SIG-M5 (cell line): ENCODE results near the gene TNFAIP8L2.
"Not testable (repeated sequence)": the region's sequence is repeated elsewhere in the genome, so short reads cannot be mapped to it uniquely, and the experiment has no call there.

Experiments used
- DNase-seq: peaks from one replicate; lab custom pipeline; 2025; lab: John Stamatoyannopoulos, UW

The TNFAIP8L2 gene

DNA sequence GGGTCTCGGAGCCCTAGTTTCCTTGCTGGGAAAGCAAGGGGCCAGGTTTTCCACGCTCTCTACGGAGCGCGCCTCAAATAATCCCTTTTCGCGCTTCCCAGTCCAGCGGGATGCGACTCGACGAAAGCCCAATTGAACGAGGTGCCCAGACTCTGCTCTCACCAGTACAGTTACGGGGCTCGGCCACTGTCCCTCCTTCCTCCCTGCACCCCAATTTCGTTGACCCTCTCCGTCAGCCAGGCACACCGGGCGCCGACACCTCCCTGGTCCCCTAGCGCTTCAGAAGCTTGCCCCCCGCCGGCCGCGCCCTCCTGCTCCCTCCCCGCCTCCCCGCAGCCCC lies 10.4 kb upstream of the TNFAIP8L2 start:
- DNase-seq, result no peak

DNA sequence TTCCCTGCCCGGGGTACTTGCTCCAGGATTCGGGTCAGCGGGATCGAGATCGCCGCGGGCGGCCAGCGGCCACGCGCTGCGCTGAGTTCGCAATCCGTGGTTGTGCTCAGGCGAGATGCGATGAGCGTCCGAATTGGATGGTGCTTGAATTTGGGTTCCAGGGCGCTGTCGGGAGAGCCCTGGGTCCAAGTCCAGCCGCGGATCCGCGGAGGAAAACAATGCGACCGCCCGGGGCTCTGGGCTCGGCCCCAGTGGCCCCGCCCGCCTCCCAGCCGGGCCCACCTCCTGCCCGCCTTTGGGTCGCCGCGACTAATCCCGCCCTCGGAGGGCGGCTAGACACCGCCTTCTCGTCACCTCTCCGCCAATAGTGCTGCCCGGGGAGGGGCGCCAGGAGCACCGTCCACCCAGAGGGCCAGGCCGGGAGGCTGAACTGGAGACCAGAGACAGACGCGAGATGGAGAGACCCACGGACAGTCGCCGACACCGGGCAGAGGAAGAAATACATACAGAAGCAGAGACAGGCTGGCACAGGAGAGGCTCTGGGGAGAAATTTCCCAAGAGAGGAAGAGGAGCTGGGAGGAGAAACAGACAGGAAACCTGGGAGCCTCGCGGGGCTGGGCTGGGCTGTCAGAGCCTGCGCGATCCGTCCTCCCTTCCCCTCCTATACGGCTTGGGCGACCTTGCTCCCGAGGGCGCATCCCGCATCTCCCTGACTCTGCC lies 9.9 kb upstream of the TNFAIP8L2 start, which contains the start of gene SEMA6C:
SEMA6C (minus strand) TSS at position 220 of the 720 bp plus-strand sequence. CDS start 4,010 bp downstream, outside the sequence.
- peak; percentile 50 for DNase-seq

DNA sequence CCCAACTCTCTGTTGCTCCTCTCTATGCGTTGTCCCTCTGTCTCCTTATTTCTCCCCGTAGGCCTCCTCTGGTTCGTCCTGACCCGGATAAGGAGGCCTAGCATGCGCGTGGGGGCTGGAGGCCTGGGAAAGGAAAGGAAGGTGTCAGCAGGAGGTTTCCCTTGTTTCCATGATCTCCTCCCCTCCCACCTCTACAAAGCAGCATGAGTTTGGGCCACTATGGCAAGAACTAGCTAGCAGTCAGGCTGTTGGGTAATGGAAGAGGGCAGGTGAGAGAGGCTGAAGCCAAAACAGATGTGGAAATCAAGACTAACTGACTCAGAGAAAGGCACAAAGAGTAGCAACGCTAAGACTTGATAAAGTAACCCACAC lies 9.3 kb upstream of the TNFAIP8L2 start:
- no peak for DNase-seq

DNA sequence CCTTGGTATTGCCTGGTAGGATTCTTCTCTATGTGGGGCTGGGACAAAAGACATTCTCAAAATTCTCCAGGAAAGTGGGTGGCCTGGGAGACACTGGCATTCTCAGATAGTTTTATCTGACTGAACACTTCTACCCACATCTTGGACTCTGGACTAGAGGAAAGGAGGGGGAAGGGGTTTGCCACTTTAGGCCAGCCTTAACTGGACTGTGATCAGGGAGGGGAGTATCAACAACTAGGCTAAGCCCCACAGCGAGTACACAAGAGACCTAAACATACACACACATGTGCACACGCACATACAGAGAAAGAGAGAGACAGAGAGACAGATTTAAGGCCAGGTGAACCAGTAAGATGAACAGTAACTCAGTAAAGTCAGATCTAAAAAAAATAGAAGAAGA lies 8.8 kb upstream of the TNFAIP8L2 start:
- DNase-seq, result no peak

DNA sequence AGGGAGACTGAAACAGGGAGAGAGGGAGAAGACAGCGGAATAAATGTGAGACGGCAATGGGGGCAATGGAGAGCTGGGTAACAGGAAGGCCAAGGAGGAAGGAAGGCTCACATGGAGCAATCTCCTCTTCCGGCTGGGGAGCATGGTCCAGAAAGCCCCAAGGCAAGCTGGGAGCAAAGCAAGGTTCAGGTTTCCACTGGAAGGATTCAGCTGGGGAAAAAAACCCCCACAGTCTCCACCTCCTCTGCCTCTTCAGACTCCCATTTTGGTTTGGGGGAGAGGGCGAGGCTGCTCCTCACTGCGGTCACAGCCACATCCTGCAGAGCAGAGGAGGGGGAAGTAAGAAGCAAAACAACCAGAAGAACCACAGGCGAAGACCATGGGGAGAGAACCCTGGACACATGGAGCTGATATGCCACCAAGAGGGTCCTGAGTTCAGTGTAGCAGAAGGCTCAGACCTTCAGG lies 650 bp downstream of the TNFAIP8L2 start:
- DNase-seq, result peak; percentile 91

DNA sequence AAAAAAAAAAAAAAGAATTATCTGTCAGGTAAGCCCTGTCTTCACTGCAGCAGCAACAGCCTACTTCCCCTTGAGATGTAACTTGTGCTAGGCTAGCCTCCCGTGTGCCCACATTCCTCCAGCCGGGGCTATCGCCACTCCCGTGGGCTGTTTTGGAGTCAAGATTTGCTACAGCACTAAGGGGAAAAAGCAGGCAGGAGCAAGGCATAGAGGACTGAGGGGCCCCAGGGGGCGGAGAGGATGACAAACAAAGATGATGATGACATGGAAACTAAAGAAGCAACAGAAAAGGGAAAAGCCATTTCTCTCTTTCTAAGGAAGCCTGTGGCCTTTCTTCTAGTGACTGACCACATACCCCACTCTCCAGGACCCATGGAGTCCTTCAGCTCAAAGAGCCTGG lies 1.9 kb downstream of the TNFAIP8L2 start:
- no peak for DNase-seq

DNA sequence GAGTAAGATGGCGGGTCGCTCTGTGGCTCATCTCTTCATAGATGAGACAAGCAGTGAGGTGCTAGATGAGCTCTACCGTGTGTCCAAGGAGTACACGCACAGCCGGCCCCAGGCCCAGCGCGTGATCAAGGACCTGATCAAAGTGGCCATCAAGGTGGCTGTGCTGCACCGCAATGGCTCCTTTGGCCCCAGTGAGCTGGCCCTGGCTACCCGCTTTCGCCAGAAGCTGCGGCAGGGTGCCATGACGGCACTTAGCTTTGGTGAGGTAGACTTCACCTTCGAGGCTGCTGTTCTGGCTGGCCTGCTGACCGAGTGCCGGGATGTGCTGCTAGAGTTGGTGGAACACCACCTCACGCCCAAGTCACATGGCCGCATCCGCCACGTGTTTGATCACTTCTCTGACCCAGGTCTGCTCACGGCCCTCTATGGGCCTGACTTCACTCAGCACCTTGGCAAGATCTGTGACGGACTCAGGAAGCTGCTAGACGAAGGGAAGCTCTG lies 2.4 kb downstream of the TNFAIP8L2 start:
- no peak for DNase-seq

DNA sequence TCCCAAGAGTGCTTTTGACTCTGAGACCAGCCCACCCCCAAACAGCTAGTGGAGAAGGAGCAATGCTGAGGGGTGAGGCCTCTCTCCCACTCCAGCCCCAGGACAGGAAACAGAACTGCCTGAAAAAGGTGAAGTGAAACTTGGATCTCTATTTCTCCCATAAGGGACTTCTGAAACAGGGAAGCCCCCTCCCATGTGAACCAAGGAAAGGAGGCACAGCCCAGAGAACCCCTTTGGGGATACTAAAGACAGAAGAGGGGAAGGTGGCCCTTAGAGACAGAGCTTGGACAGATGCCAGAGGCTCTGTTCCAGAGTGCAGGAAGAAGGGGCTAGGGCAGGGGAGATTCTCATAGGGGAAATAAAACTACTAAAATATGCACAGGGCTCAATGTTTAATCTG lies 2.9 kb downstream of the TNFAIP8L2 start:
- no peak for DNase-seq

DNA sequence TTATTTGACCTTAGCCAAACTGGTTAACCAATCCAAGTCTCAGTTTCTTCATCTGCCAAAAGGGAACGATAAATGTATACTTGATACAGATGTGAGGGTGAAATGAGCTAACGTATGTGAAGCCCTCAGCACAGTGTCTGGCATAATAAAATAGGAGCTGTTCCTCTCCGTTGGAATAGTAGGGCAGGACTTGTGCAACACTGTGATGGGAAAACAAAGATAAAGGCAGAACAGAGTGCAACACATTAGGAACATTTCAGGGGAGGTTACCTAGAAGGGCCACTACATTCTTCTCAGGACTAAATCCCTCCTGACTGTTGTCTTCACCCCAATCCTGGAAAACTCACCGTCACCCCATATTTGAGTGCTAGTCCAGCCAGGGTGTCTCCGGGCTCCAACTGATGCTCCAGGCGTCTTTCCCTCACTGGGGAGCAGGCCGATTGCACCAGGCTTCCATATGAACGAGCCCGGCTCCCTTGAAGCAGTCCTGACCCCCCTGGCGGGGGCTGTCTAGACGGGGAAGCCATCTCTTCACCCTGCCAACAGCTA lies 8.4 kb downstream of the TNFAIP8L2 start:
- no peak for DNase-seq

DNA sequence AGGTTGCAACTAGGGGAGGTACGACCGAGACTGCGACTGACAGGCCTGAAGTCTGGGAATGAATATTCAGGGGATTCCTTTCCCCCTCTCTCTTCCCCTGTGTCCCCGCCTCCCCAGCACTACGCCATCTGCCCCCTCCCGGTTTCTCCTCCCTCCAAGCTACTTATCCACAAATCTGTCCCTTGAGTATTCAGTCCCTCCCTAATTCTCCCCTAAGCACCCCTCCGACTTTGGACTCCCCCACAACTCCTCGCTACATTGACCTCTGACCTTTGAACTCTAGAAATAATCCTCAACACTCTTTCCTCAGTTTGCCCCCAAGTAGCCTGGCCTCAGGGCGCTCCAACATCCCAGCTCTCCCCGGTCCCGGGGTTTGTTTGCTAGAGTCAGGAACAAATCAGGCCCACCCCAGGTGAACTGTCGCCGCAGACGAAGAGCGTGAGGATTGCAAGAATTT lies 8.9 kb downstream of the TNFAIP8L2 start:
- DNase-seq, result no peak

DNA sequence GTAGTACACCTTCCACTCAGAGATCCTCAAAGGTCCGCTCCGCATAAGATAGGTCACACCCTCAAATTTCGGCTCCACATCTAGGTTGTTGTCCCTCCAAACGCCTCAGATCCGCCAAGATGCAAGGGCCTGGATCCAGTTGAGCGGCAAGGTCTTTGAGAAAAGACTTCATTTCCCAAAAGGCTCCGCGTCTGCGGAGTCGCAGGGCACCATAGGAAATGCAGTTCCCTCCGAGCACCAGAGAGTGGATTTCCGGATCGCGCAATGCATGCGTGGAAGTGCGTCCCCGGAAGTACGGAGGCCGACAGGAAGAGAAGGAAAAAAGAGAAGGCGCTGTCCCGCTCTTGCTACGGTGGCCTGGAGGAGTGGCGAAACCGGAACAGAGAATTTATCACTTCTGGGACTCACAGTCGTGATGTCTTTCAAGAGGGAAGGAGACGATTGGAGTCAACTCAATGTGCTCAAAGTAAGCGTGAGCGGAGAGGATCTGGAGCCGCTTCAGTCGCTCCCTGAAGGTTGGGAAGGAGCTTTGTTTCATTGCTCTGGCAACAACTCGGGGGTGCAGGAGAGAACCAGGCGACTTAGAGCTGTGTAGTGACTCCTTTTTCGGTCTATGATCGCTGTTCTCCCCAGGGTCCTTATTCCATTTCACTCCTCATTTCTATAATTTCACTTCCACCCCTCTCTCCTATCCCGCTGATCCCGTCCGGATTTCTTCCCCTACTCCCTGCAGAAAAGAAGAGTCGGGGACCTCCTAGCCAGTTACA lies 9.5 kb downstream of the TNFAIP8L2 start, which contains the start of the genes LYSMD1 and SCNM1:
LYSMD1 (minus strand) TSS at position 165 of the 767 bp plus-strand sequence. CDS start 644 bp downstream, outside the sequence.
SCNM1 (plus strand) TSS at position 407 of the 767 bp plus-strand sequence; CDS start at position 416, 9 bp downstream.
- peak; percentile 99 for DNase-seq

DNA sequence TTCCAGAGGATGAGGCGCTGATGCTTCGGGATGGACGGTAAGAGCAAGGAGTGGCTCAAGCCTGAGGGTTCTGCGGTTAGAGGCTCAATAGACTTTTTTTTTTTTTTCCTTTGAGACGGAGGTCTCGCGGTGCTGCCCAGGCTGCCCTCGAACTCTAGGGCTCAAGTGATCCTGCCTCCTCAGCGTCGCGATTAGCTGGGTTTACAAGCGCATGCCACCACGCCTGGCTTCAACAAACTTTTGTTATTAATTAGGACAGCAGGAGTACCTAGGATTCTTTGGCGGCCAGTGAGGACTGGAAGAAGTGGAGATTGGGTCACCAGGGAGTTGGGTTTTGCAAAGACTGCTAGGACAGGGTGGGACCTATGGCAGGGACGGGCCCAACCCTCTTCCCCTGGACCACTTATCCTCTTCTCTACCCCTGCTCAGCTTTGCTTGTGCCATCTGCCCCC lies 10.1 kb downstream of the TNFAIP8L2 start:
- DNase-seq, result no peak

DNA sequence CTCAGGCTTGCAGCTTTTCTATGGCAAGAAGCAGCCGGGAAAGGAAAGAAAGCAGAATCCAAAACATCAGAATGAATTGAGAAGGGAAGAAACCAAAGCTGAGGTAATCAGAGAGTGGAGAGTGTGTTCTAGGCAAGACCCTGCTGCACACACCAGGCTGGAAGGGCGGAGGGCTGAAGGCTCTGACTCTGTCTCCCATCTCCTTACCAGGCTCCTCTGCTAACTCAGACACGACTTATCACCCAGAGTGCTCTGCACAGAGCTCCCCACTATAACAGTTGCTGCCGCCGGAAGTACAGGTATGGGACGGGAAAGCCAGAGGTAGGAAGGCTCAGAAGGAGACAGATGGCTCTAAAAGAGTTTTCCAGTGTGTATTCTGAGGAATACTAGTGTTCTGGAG lies 10.7 kb downstream of the TNFAIP8L2 start:
- DNase-seq, result no peak

DNA sequence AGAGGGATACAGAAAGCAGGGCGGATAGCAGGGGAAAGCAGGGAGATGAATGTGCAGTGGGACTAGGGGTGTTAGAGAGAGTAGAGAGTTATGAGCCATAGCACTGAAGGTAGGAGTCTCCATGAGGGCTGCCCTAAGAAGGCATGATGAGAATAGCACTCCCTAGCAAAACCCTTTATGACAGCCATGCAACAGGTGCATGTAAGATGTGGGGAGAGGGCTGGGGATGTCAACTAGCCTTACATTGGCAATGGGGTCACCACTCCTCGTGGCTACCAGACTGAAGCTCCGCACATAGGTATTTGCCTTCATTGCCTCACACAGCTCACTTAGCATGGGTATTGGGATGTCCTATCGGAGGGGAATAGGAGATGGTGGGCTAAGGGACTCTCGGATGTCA lies 14.7 kb downstream of the TNFAIP8L2 start:
- no peak for DNase-seq

DNA sequence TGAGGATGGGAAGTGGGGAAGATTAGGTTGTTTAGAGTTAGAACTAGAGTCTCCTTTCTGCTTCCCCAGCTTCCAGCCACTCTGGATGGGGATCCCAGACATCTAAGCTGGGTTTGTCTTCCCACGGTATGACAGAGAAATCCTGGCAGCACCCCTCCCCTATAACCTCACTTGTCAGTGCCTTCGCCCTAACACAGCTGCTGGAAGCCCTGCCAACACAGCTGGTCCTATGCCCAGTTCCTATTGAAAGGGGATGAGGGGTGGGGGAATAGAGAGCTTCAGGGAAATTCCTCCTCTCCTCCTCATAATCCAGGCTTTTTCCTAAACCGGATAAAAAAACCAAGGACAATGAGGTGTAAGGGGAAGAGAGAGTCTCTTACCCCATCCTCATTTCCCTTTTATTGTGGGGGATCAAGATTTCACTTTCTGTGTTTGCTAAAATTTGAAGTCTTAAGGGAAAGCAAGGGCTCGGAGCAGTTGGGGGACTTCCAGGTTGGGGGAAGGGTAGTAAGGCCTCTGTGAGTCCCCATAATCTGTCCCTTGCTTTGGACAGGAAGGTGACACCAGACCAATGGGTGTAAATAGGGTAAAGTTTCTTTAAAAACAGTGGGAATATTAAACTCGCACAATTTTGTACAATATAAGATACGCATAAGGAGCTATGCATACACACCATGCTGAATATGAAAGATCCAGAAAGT lies 18.7 kb downstream of the TNFAIP8L2 start:
- DNase-seq, result no peak

DNA sequence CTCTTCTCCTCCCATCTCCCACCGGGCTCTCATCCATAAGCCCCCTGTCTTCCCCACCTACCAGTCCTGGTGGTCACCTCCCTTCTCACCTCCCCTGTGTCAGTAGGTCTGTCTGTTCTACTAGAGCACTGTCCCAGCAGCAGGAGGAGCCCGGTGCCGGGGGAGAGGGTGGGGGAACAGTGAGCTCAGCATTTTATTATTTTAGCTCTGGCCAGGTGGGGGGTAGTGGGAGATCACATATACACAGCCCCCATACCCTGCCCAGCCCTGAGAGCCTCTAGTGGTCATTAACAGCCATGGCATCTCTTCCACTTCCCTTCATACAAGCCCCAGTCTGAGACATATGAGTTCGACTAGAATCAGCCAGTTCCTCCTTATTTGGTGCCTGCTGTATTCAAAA lies 19.4 kb downstream of the TNFAIP8L2 start, which contains the start of gene TMOD4:
TMOD4 (minus strand) TSS at position 119 of the 400 bp plus-strand sequence. CDS start 1,106 bp downstream, outside the sequence.
- no peak for DNase-seq

DNA sequence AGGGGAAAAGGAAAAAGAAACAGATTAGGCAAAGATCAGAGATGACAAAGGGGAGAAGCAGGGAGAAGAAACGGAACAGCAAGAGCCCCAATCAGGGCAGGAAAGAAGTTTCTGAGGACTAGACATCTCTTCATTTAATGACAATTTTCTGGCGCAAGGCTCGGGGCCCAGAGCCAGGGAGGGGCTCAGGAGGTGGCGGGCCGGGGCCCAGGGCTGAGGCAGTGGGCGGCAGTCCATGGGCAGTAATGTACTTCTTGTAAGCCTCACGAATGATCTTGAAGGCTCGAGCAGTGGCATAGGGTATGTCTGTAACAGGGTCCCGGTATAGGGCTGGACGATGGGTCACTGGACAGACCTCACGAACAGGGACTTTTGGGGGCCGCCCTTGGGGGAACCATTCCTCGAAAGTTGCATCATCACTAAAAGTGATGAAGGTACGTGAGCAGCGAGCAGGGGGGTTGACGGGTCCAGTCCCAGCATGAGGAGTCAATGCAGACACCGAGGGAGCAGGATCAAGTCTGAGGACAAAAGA lies 20.1 kb downstream of the TNFAIP8L2 start:
- DNase-seq, result no peak

DNA sequence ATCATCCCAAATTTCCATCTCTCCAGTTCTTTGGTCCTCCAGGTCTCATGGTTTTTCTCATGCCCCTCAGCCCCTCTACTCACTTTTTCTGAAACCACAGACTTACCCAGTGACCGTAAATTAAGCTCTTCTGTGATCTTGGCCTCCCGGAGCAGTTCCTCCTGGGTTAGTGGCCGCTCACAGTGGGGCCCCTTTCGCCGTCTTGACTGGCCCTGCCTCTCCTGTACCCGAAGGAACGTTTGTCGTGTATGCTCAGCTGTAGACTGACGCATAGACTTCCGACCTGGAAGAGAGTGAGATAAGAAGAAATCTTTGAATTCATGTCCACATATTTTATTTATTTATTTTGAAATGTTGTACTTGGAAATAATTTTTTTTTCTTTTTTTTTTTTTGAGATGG lies 27.8 kb downstream of the TNFAIP8L2 start:
- no peak for DNase-seq

DNA sequence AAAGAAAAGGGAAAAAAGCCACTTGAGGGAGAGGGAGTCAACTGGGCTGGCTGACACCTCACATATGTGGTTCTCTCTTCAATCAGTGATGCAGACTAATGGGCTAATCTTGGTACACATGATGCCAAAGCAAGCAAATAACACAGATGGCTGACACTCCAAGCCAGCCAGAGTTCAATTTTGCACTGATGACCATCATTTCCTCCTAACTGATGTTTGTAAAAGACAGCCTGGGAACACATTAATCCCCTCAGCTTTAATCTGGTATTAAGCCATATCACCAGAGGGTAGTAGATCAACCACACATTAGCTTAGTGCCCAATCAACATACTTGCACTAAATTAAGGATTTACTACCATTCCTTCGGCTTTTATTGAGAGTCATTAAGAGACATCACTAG lies 30.8 kb downstream of the TNFAIP8L2 start:
- DNase-seq, result no peak

DNA sequence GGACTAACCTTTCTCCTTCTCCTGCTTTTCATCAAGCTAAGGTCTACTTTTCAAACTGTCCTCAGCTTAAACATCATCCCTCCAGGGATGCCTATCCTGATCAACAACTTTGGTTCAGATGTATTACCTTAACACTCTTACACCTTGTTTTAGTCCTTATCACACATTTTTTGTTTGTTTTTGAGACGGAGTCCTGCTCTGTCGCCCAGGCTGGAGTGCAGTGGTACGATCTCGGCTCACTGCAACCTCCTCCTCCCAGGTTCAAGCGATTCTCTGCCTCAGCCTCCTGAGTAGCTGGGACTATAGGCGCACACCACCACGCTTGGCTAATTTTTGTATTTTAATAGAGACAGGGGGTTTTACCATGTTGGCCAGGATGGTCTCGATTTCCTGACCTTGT lies 32.2 kb downstream of the TNFAIP8L2 start:
- DNase-seq, result not testable (repeated sequence)
